Retinal pigment epithelial cell (primary cell): ENCODE data around the gene TAT.

Experiments
- DNase-seq: peaks from one replicate; pipeline ENCODE4 v3.0.0-alpha.2; 2010; ENCODE audit warnings: low read depth
- H3K4me3 ChIP-seq: 2 replicates; pipeline ENCODE4 v1.5.1; 2011; ENCODE audit warnings: mild to moderate bottlenecking, low read length, control low read depth, moderate library complexity
- CTCF ChIP-seq: conservative IDR thresholded peaks from 2 replicates; pipeline ENCODE4 v1.5.1; 2011; ENCODE audit warnings: low read depth, low read length, control low read depth, inconsistent platforms

The TAT gene

GRCh38 chr16:71574702-71575101, 2.2 kb downstream of the TAT start:
- TF ChIP-seq CTCF, result no peak
- no peak for DNase-seq
- no peak overlapping the region for H3K4me3 ChIP-seq

- DNase-seq, result no peak
- no peak overlapping the region for H3K4me3 ChIP-seq
- TF ChIP-seq CTCF, result no peak
Observed at GRCh38 chr16:71573387-71574094, 3.4 kb downstream of the TAT start.

- DNase-seq, result no peak
- no peak overlapping the region for H3K4me3 ChIP-seq
- TF ChIP-seq CTCF, result no peak
Observed at GRCh38 chr16:71572497-71573116, 4.3 kb downstream of the TAT start.

GRCh38 chr16:71570144-71570543, 6.7 kb downstream of the TAT start:
- no peak for DNase-seq
- H3K4me3 ChIP-seq, result no peak overlapping the region
- TF ChIP-seq CTCF, result no peak

GRCh38 chr16:71569621-71570020, 7.3 kb downstream of the TAT start:
- H3K4me3 ChIP-seq, result no peak overlapping the region
- no peak for TF ChIP-seq CTCF
- no peak for DNase-seq

GRCh38 chr16:71568551-71568950, 8.3 kb downstream of the TAT start:
- no peak for TF ChIP-seq CTCF
- DNase-seq, result no peak
- no peak overlapping the region for H3K4me3 ChIP-seq

GRCh38 chr16:71567931-71568330, 9.0 kb downstream of the TAT start:
- H3K4me3 ChIP-seq, result no peak overlapping the region
- DNase-seq, result no peak
- no peak for TF ChIP-seq CTCF
